ENCODE data around the gene FAM234B. TPM values are rescaled to one million over a fixed set of nuclear protein-coding genes. Genes with fewer than 3 reads are reported as not detected.

The FAM234B gene
- total RNA-seq, 4 donors from 2014 or later, result 6.3 to 14.2 (median 7.5) TPM

DNA sequence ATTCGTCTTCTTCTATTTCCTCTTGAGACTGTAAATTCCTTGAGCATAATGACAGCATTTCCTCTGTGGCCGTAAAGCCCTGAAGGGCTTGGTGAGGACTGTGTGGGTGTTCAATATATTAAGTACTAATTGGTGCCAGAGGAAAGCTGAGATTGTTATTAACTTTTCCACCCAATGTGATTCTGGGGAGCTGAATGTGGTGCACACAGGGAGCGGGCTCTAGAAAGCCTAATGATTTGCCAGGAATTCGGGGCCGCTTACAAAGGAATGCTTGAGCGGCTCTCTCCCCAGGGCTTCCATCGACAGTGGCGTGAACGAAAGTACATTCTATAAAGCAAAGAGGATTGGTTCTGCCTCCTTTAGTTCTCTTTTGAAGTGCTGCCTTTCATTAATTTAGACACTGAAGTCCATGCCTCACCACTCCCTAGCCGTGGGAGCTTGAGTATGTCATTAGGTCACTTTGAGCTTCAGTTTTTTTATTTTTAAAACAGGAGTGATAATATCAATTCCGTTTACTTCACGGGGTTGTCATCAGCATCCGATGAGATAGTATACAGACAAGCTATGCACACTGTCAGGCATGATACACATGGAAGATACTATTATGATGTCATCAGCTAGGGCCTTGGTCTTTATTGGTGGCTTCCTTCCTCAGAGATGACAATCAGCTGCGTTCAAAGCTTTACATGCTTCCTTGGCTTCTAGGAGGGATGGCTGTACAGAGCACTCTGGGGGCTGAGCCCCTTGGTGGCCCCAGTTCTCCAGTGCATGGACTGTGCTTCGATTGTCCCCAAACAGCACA lies 70.3 kb downstream of the FAM234B start:
- no peak for ATAC-seq (ENCODE audit: low FRiP score)
- no peak for DNase-seq (ENCODE audit: low spot score)
- TF ChIP-seq CTCF (IDR thresholded peaks at IDR 0.05), result no peak

- TF ChIP-seq CTCF (IDR thresholded peaks at IDR 0.05), result no peak
- peak; percentile 17 for ATAC-seq (ENCODE audit: low FRiP score)
- no peak for DNase-seq (ENCODE audit: low spot score)
Observed at GRCh38 chr12:13116259-13116658, 72.1 kb downstream of the FAM234B start.

- ATAC-seq (ENCODE audit: low FRiP score) (no peak), DNase-seq (ENCODE audit: low spot score) (no peak)
- no peak for TF ChIP-seq CTCF (IDR thresholded peaks at IDR 0.05)
Observed at GRCh38 chr12:13117029-13117428, 72.8 kb downstream of the FAM234B start.

GRCh38 chr12:13119826-13120225 lies 75.6 kb downstream of the FAM234B start:
- ATAC-seq (ENCODE audit: low FRiP score), result no peak
- no peak for DNase-seq (ENCODE audit: low spot score)
- TF ChIP-seq CTCF (IDR thresholded peaks at IDR 0.05), result no peak

- no peak for TF ChIP-seq CTCF (IDR thresholded peaks at IDR 0.05)
- DNase-seq (ENCODE audit: low spot score), result no peak
- no peak for ATAC-seq (ENCODE audit: low FRiP score)
Observed at GRCh38 chr12:13120413-13120812, 76.2 kb downstream of the FAM234B start.

DNA sequence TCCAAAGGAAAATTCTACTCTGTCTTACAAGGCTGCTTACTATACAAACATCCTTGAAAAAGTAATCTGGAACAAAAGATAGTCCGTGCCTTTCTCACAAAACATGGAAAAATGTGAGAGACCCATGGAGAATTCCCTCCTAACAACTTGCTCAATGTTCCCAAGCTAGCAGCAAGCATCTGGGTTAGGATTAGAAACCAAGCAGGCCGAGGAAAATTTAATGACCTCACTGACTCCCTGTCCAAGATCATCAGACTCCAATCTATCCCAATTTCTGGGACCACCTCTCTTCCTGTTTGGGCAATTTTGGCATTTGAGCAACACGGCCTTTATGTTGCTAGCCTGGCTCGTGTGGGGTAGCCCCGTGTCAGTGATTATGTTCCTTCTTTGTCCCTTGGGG lies 77.4 kb downstream of the FAM234B start:
- no peak for TF ChIP-seq CTCF (IDR thresholded peaks at IDR 0.05)
- ATAC-seq (ENCODE audit: low FRiP score), result no peak

More for the DNA sequence above, 77.4 kb downstream of the FAM234B start:
- DNase-seq (ENCODE audit: low spot score), result no peak

Data from omental fat pad (tissue), 4 donors.